Measurements from ENCODE around the gene SLC7A9. TPM values are rescaled to one million over a fixed set of nuclear protein-coding genes. Genes with fewer than 3 reads are reported as not detected.
"Not testable (repeated sequence)": the region's sequence is repeated elsewhere in the genome, so short reads cannot be mapped to it uniquely, and the experiment has no call there.

SLC7A9 gene
- total RNA-seq, 2 donors from 2014 or later = not detected

- WGBS, 2 donors = 80 to 86% methylated on average over 3 of the region's 3 CpGs
These were observed 2.8 kb upstream of the SLC7A9 start for GRCh38 chr19:32872391-32872790.

GRCh38 chr19:32870981-32871451, 1.4 kb upstream of the SLC7A9 start:
- DNase-seq (no peak), ATAC-seq (no peak)
- Histone ChIP-seq H3K27me3 (no peaks in the 10 kb centered on the region), H3K4me3 (no peak overlapping the region), H3K27ac (no peak overlapping the region), H3K36me3 (replicated peaks in 1 of 2; ENCODE audit: insufficient read depth in 1 of 2, low read depth in 2 of 2) (no peaks in the 10 kb centered on the region), H3K9me3 (no peaks in the 10 kb centered on the region), H3K4me1 (no peaks in the 10 kb centered on the region)
- TF ChIP-seq, protein P1, sequence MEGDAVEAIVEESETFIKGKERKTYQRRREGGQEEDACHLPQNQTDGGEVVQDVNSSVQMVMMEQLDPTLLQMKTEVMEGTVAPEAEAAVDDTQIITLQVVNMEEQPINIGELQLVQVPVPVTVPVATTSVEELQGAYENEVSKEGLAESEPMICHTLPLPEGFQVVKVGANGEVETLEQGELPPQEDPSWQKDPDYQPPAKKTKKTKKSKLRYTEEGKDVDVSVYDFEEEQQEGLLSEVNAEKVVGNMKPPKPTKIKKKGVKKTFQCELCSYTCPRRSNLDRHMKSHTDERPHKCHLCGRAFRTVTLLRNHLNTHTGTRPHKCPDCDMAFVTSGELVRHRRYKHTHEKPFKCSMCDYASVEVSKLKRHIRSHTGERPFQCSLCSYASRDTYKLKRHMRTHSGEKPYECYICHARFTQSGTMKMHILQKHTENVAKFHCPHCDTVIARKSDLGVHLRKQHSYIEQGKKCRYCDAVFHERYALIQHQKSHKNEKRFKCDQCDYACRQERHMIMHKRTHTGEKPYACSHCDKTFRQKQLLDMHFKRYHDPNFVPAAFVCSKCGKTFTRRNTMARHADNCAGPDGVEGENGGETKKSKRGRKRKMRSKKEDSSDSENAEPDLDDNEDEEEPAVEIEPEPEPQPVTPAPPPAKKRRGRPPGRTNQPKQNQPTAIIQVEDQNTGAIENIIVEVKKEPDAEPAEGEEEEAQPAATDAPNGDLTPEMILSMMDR (IDR thresholded peaks at IDR 0.05) = no peak
- no peak for TF ChIP-seq POLR2A (IDR thresholded peaks at IDR 0.05)
- WGBS, 2 donors = 60 to 75% methylated on average over 4 to 12 of the region's 12 CpGs
- intact Hi-C loops (cut with DNase I) = no loop called here

More at GRCh38 chr19:32872391-32872790, 2.8 kb upstream of the SLC7A9 start:
- DNase-seq (no peak), ATAC-seq (no peak)
- intact Hi-C loops (cut with DNase I) = no loop called here
- no peak overlapping the region for H3K4me3 ChIP-seq
- no peaks in the 10 kb centered on the region for H3K27me3 ChIP-seq
- H3K36me3 ChIP-seq (replicated peaks in 1 of 2; ENCODE audit: insufficient read depth in 1 of 2, low read depth in 2 of 2) = no peaks in the 10 kb centered on the region
- H3K27ac ChIP-seq = no peak overlapping the region
- no peaks in the 10 kb centered on the region for H3K4me1 ChIP-seq
- TF ChIP-seq POLR2A (IDR thresholded peaks at IDR 0.05) = no peak
- TF ChIP-seq, protein P1 (IDR thresholded peaks at IDR 0.05) = no peak
- H3K9me3 ChIP-seq = no peaks in the 10 kb centered on the region

DNA sequence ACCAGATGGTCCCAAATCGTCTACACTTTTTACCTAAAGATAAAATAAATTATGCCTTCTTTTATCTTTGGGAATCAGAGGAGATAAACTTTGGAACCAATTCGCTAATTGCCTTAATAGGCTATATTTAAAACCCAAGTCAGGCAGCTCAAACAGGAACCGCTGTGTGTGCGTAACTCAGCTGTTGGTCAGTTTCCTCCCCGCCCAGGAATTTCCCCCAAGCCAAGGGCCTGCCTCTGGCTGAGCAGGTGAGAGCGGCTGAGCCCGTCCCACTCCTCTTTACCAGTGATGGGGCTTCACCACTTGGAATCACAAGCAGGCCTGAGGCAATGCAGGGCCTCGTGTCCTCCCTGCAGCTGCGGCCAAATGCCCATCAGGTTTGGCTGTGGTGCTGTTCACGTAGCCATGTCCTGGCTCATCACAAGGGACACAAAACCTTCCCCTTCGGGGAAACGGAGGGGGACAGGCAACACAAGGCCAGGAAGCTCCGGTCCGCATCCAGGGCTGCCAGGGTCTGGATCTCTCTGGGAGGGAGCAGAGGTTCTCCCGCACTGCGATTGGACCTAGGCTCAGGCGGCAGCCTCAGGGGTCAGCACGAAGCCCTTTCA, 503 bp upstream of the SLC7A9 start:
- H3K27me3 ChIP-seq = no peaks in the 10 kb centered on the region
- H3K4me3 ChIP-seq = no peak overlapping the region
- no peaks in the 10 kb centered on the region for H3K9me3 ChIP-seq
- TF ChIP-seq POLR2A (IDR thresholded peaks at IDR 0.05) = no peak
- TF ChIP-seq, protein P1 (IDR thresholded peaks at IDR 0.05) = no peak
- H3K36me3 ChIP-seq (replicated peaks in 1 of 2; ENCODE audit: insufficient read depth in 1 of 2, low read depth in 2 of 2) = no peaks in the 10 kb centered on the region
- intact Hi-C loops (cut with DNase I) = no loop called here
- DNase-seq = no peak
- ATAC-seq = no peak
- H3K27ac ChIP-seq = no peak overlapping the region
- WGBS, 2 donors = 66 to 77% methylated on average over 5 to 18 of the region's 18 CpGs
- H3K4me1 ChIP-seq = no peaks in the 10 kb centered on the region

GRCh38 chr19:32868206-32868950, 1.2 kb downstream of the SLC7A9 start:
- no peak for DNase-seq
- intact Hi-C loops (cut with DNase I) = no loop called here
- WGBS, 2 donors = 77 to 91% methylated on average over 16 to 18 of the region's 19 CpGs
- Histone ChIP-seq H3K27me3 (no peaks in the 10 kb centered on the region), H3K4me3 (no peak overlapping the region), H3K36me3 (replicated peaks in 1 of 2; ENCODE audit: insufficient read depth in 1 of 2, low read depth in 2 of 2) (no peaks in the 10 kb centered on the region), H3K27ac (no peak overlapping the region), H3K9me3 (no peaks in the 10 kb centered on the region), H3K4me1 (no peaks in the 10 kb centered on the region)
- ATAC-seq = no peak
- no peak for TF ChIP-seq POLR2A (IDR thresholded peaks at IDR 0.05)
- TF ChIP-seq, protein P1 (IDR thresholded peaks at IDR 0.05) = no peak

GRCh38 chr19:32867436-32867835, 2.1 kb downstream of the SLC7A9 start:
- 91 to 93% methylated on average over 9 of the region's 9 CpGs for WGBS, 2 donors
- H3K9me3 ChIP-seq; H3K27me3 ChIP-seq; intact Hi-C loops (cut with DNase I); DNase-seq; H3K4me1 ChIP-seq; H3K27ac ChIP-seq; H3K36me3 ChIP-seq (replicated peaks in 1 of 2; ENCODE audit: insufficient read depth in 1 of 2, low read depth in 2 of 2); ATAC-seq; H3K4me3 ChIP-seq: not testable (repeated sequence)
